NOMO-1 treated with DMSO at 0.1 percent for 48 hours (cell line): Measurements from ENCODE around the gene XAGE5.
"Not testable (repeated sequence)": the region's sequence is repeated elsewhere in the genome, so short reads cannot be mapped to it uniquely, and the experiment has no call there.

ENCODE experiments used
- DNase-seq: peaks from one replicate; lab custom pipeline; 2025; ENCODE audit not compliant: unreplicated experiment; lab: John Stamatoyannopoulos, UW

The XAGE5 gene, protein sequence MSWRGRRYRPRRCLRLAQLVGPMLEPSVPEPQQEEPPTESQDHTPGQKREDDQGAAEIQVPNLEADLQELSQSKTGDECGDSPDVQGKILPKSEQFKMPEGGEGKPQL

DNA sequence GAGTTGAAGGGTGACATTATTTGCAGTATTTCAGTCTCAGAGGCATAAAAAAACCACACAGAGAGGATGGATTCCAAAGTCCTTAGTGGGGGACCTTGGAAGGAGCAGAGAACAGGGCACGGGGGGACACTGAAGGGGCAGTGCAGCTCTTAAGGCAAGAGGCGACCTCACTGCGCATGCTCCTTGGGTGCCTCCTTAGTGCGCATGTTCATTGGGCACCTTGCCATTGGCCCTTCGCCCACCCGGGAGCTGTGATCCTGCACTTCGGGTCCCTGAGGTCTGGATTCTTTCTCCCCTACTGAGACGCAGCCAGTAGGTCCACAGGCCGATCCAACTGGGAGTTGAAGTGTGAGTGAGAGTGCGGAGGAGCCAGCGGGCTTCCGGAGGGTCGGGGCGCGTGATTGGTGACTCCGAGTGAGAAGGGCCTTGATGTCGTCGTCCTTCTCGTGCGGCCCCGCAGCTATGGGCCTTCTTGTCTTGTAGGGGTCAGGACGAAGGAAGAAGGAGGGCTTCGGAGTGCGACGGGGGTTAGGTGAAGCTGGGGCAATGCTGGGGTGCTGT is at the start of gene XAGE5:
Gene XAGE5 (plus strand): TSS at position 223 of the 561 bp plus-strand sequence. CDS start 1,280 bp downstream, outside the sequence.
- no peak for DNase-seq

DNA sequence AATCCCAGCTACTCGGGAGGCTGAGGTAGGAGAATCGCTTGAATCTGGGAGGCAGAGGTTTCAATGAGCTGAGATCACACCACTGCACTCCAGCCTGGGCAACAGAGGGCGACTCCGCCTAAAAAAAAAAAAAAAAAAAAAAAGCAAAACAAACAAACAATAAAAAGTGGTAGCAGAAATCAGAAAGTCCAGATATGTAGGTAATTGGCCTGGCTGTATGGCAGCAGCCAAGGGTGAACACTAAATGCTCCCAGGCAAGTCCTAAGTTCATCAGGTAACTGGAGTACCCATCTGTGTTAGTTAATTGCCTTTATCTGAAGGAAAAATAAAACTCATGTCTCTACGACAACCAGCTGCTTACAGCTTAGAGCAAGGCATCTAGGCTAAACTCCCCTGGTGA is 45.1 kb upstream of the XAGE5 start:
- DNase-seq, result not testable (repeated sequence)

DNA sequence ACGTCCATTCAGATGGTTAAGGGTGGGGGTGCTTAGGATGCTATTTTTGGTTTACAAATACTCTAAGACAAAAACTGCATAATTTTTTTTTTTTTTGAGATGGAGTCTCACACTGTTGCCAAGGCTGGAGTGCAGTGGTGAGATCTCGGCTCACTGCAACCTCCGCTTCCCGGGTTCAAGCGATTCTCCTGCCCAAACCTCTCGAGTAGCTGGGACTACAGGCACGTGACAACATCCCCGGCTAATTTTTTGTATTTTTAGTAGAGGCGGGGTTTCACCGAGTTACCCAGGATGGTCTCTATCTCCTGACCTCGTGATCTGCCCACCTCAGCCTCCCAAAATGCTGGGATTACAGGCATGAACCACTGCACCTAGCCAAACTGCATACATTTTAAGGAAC is 37.6 kb upstream of the XAGE5 start:
- DNase-seq, result not testable (repeated sequence)

DNA sequence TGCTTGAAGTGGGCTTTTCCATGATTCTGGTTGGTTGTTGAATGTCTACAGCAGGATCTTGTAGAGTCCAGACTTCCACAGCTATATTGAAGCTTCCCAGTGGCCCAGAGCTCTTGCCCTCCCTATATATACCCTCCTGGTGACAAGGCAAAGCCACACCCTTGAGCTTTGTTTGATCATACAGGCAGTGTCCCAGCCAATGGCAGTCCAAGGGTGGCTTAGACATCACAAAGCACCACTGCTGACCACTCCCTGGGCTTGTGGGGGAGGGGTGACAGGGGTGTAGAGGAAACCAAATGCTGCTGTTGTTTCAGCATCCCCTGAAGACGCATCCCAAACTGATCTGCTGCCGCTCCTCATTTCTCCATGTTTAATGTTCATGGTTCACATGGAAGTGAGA is 13.8 kb upstream of the XAGE5 start, which contains the start of gene SPANXN5:
Gene SPANXN5 (minus strand): TSS at position 101 of the 400 bp plus-strand sequence. CDS start 79 bp downstream, at position 22.
- DNase-seq, result not testable (repeated sequence)

DNA sequence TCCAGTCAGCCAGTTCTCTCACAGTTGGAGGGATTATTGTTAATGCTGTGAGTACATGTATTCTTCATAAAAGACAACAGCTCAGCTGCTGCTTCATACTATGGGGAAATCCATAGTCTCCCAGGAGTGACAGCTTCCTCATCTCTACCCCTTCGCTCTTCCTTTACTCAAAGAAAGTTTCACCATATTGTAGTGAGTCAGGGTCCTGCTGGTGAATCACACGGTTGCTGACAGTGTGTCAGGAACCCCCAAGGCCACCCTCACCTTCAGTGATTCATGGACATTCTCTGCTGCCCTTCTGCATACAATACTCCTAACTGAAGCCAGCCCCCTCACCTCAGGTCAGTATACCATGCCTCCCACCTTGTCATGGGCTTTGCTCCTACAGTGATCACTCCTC is 6.2 kb upstream of the XAGE5 start:
- DNase-seq, result not testable (repeated sequence)

DNA sequence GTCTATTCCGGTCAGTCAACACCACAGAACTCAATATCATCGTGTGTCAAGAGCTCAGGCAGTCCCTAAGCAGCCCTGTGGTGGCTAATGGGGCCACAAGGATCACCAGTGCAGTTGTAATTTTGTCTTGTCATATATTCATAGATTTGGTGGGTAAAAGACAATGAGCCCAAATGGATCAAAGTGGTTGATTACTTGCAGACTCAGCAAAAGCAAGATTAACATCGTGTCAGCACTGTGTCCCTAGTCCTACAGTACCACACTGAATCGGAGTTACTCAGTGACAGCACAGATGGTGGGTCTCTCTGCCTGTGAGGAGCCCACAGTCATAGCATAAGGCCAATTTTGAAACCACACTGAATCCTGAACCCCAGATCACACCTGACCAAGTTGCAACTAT is 8.7 kb downstream of the XAGE5 start:
- DNase-seq, result no peak

DNA sequence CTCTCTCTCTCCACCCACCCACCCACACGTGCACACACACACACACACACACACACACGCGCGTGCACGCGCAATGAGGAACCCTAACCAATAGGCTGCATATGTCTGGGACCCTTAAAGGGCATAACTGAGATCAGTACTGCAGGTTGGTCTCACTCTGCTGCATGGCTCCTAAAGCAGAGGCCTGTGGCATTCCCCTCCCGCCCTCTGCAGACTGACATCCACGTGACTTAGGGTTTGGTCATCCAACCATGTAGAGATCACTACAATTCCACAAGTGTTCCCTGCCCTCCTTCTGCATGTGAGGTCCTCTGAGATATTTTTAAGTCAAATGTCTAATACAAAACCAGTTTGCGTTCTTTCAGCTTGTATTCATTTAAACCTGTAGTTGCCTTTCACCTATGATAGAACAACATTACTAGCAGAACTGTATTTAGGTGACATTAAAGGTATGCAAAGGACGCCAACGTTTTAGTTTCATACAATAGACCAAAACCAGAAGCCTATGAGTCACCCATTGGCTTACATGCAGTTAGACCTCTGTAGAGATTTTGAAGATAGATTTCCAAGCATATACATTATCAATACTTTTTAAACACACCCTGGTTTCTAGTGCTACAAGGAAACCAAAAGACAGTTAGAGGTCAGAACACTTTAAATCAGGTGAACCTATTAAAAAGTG is 10.1 kb downstream of the XAGE5 start:
- DNase-seq, result no peak

DNA sequence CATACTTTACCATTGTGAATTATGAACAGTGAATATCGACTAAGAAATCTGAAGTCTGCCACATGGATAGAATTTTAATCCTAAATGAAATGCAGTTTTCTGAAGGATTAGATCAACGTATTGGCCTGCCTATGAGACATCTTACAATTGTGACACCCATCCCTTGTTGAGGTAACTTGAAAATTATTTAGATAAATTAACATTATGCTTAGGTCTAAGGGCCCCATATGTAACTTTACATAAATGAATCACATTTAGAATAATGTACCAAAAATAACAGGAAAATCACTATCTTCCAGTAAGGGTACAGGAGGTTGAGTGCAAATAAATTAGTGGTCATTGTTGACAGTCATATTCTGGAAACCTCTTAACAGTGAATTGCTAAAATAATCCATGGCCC is 13.5 kb downstream of the XAGE5 start:
- DNase-seq, result no peak

DNA sequence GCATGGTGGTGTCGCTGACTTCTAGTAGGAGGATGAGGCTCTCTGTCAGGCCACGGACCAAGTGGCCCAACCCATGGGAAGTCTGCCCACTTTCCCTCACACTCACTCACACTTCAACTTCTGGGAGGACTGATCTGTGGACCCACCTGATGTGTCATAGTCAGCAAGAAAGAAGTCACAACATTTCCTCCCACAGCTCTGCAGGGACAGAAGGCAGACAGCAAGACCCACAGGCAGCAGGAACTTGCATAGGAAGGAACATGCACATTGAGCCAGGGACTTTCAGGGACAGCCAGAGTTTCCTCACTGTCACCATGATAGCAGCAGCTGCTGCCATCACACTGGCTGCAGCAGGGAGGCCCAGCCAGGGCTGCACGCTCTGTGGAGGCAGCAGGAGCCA is 19.5 kb downstream of the XAGE5 start:
- no peak for DNase-seq

DNA sequence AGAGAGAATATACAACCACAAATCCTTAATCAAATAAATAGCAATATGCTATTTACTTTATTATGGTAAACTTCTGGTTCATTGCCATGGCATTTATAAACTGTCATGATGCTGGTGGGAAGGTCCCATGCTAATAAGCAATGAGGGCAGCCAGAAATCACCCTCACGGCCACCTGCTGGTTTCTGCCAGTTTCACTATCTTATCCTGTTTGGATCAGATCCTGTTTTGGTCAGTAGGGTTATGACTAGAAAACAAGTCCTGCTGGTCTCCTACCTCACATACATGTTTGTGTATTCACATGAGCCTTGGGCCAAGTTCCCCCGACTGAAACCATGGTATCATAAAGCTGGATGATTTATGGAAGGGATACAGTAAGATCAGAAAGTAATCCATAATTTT is 28.1 kb downstream of the XAGE5 start:
- DNase-seq, result no peak

DNA sequence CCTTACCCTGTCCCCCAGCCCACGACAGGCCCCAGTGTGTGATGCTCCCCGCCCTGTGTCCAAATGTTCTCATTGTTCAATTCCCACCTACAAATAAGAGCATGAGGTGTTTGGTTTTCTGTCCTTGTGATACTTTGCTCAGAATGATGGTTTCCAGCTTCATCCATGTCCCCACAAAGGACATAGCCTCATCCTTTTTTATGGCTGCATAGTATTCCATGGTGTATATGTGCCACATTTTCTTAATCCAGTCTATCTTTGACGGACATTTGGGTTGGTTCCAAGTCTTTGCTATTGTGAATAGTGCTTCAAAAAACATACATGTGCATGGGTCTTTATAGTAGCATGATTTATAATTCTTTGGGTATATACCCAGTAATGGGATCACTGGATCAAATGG is 32.5 kb downstream of the XAGE5 start:
- DNase-seq, result not testable (repeated sequence)

DNA sequence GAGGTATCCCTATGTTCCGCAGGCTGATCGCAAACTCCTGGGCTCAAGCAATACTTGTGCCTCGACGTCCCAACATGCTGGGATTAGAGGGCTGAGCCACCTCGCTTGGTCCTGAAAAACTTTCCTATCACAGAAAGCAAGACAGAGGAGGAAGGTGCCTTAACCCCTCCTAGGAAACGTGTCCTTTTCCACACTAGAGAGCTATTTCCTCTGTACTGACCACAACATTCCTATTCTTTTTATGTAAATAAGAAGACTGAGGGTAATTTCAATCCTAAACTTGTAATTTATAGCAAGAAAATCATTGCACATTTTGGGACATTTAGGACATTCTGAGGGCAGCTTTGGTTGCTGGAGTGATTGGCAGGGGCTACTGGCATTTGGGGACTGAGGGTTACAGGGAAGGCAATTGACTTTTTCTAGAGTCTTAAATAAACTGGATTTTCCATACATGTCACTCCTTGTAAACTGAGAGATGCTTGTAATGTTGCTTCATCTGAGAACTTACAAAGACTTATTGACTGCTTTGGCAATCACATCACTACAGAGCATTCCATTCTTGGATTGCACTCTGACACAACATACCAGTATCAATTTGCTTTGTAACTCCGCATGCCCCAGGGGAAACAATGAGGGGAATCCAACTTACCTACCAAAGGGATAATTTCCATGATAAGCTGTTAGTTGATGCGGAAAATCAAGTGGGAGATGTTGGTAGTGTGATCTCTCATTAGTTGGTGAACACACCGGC is 41.2 kb downstream of the XAGE5 start:
- DNase-seq, result no peak

DNA sequence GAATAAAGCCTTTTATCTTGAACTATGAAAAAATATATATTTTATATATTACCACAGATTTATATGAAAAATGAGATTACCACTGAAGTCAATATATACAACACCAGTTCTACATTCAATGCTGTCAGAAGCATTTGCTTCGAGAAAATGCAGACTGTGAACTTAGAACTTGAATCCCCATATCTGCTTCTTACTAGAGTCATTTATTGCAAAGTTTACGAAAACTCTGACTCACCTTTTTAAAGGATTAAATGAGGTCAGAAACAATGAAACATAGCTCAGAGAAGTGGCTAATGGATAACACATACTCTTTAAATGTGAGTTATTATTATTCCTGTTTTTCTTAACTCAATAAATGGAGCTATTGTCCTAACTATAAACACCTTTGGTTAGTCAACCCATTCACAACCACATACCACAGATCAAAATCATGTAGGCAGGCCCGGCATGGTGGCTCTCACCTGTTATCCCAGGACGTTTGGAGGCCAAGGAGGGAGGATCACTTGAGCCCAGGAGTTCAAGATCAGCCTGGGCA is 46.0 kb downstream of the XAGE5 start:
- not testable (repeated sequence) for DNase-seq

DNA sequence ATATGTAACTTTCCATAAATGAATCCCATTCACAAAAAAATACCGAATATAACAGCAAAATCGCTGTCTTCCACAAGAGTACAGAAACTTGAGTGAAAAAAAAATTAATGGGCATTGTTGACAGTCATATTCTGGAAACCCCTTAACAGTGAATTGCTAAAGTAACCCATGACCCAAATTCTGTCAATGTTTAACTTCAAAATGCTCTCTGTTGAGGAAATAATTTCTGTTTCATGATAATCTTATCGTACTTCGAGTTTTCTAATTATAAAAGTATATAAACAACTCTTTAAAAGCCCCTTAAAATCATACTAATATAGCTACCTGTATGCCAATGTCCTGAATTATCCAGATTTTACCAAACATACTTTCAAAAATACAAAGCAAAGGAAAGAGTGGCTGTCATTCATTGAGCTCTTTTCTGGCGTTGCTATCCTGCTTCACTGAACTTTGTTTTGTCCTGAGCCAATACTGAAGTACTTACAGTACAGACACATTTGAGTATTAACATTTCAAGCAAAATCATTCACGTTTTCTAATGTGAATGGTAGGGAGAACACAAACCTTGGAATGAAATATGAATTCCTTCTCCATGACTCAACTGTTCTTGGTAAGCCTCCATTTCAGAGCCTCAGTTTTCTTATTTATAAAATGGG is 54.4 kb downstream of the XAGE5 start:
- DNase-seq, result no peak
